Measurements from ENCODE around the gene SULT2A1. TPM values are rescaled to one million over a fixed set of nuclear protein-coding genes. Genes with fewer than 3 reads are reported as not detected.

The SULT2A1 gene
- polyA plus RNA-seq, 1 donor (not counting 4 experiments of a cell fraction or from before 2014, with no cell fraction given) = not detected

- Histone ChIP-seq H3K9me1 (ENCODE audit: control insufficient read depth, extremely low read depth, insufficient read depth, low read length) (no peaks in the 10 kb centered on the region), H4K20me1 (ENCODE audit: control insufficient read depth, extremely low read depth, insufficient read depth, low read length) (no peaks in the 10 kb centered on the region), H3K36me3 (ENCODE audit: control insufficient read depth in 2 of 2, extremely low read depth in 1 of 2, insufficient read depth in 2 of 2, low read length in 2 of 2) (no peaks in the 10 kb centered on the region), H3K4me3 (ENCODE audit: control insufficient read depth in 2 of 3, extremely low read depth in 1 of 3, insufficient read depth in 2 of 3, low read depth in 1 of 3, low read length in 3 of 3) (no peak overlapping the region), H3K4me1 (ENCODE audit: control insufficient read depth, extremely low read depth, insufficient read depth, low read length) (no peaks in the 10 kb centered on the region), H3K27me3 (ENCODE audit: control insufficient read depth, extremely low read depth, insufficient read depth, low read length) (no peaks in the 10 kb centered on the region), H3K4me2 (ENCODE audit: control insufficient read depth, extremely low read depth, insufficient read depth, low read depth, low read length) (no peak overlapping the region), H3K9me3 (ENCODE audit: control insufficient read depth, low read depth, low read length) (no peaks in the 10 kb centered on the region), H3K9ac (ENCODE audit: control insufficient read depth, extremely low read depth, insufficient read depth, low read length) (no peak overlapping the region), H3K27ac (ENCODE audit: control insufficient read depth, insufficient read depth, low read length) (no peak overlapping the region), H2AFZ (ENCODE audit: control insufficient read depth, low read length) (no peak overlapping the region), H3K79me2 (ENCODE audit: control insufficient read depth, insufficient read depth, low read length) (no peaks in the 10 kb centered on the region)
- no peak for DNase-seq (ENCODE audit: low read depth, low spot score)
- no peak for FAIRE-seq
- TF ChIP-seq EZH2 (IDR thresholded peaks at IDR 0.05; ENCODE audit: low read length) (no peak), CTCF (optimal IDR thresholded peaks at IDR 0.05 in 1 of 3, IDR thresholded peaks at IDR 0.05 in 1 of 3, conservative IDR thresholded peaks at IDR 0.05 in 1 of 3; ENCODE audit: extremely low read depth in 1 of 3, insufficient read depth in 2 of 3, low read length in 3 of 3) (no peak)
- dilution Hi-C loops (cut with MboI; ENCODE audit: extremely low pct_ligation_motif_present, low sequenced_read_pairs) = no loop called here
These were observed 46.7 kb downstream of the SULT2A1 start for GRCh38 chr19:47839411-47839810.

- DNase-seq (ENCODE audit: low read depth, low spot score) (no peak), FAIRE-seq (no peak)
- dilution Hi-C loops (cut with MboI; ENCODE audit: extremely low pct_ligation_motif_present, low sequenced_read_pairs) = no loop called here
- Histone ChIP-seq H3K9me1 (ENCODE audit: control insufficient read depth, extremely low read depth, insufficient read depth, low read length) (no peaks in the 10 kb centered on the region), H3K4me1 (ENCODE audit: control insufficient read depth, extremely low read depth, insufficient read depth, low read length) (no peaks in the 10 kb centered on the region), H3K36me3 (ENCODE audit: control insufficient read depth in 2 of 2, extremely low read depth in 1 of 2, insufficient read depth in 2 of 2, low read length in 2 of 2) (no peaks in the 10 kb centered on the region), H2AFZ (ENCODE audit: control insufficient read depth, low read length) (no peak overlapping the region), H3K9me3 (ENCODE audit: control insufficient read depth, low read depth, low read length) (no peaks in the 10 kb centered on the region), H3K4me2 (ENCODE audit: control insufficient read depth, extremely low read depth, insufficient read depth, low read depth, low read length) (no peak overlapping the region), H3K27ac (ENCODE audit: control insufficient read depth, insufficient read depth, low read length) (no peak overlapping the region), H4K20me1 (ENCODE audit: control insufficient read depth, extremely low read depth, insufficient read depth, low read length) (no peaks in the 10 kb centered on the region), H3K9ac (ENCODE audit: control insufficient read depth, extremely low read depth, insufficient read depth, low read length) (no peak overlapping the region), H3K79me2 (ENCODE audit: control insufficient read depth, insufficient read depth, low read length) (no peaks in the 10 kb centered on the region), H3K4me3 (ENCODE audit: control insufficient read depth in 2 of 3, extremely low read depth in 1 of 3, insufficient read depth in 2 of 3, low read depth in 1 of 3, low read length in 3 of 3) (no peak overlapping the region), H3K27me3 (ENCODE audit: control insufficient read depth, extremely low read depth, insufficient read depth, low read length) (no peaks in the 10 kb centered on the region)
- TF ChIP-seq CTCF (optimal IDR thresholded peaks at IDR 0.05 in 1 of 3, IDR thresholded peaks at IDR 0.05 in 1 of 3, conservative IDR thresholded peaks at IDR 0.05 in 1 of 3; ENCODE audit: extremely low read depth in 1 of 3, insufficient read depth in 2 of 3, low read length in 3 of 3) (no peak), EZH2 (IDR thresholded peaks at IDR 0.05; ENCODE audit: low read length) (no peak)
These were observed 50.1 kb downstream of the SULT2A1 start for GRCh38 chr19:47836038-47836437.
